HepG2 (cell line): ENCODE data around the gene ZNF697. TPM values are rescaled to one million over a fixed set of nuclear protein-coding genes. Genes with fewer than 3 reads are reported as not detected.
A peak's percentile ranks its signal among the peaks of the same experiment; 100 is the strongest.

Experiments
- ATAC-seq: fragments of 200-7000 bp; cut with Tn5 transposase; 3 replicates; pipeline ENCODE4 v1.9.1; 2020; ENCODE audit warnings: mild to moderate bottlenecking, moderate library complexity
- BruUV-seq: library from RNA; stranded (reverse); fragments of 400-500 nt; replicated peaks from 2 replicates; lab custom pipeline; 2021; lab: Mats Ljungman, UMichigan
- CTCF ChIA-PET: fragments of 300-600 bp; formaldehyde crosslinking; extraction: SDS; loops from one replicate; lab custom pipeline; 2021; ENCODE audit warnings: low total read pairs, inconsistent platforms, low intra/inter-chr PET ratio; lab: Yijun Ruan, JAX
- POLR2A ChIA-PET: fragments of 350-600 bp; sonication (Branson Sonifier 250); formaldehyde crosslinking; loops from one replicate; lab custom pipeline; 2020; ENCODE audit warnings: antibody characterized with exemption, inconsistent platforms; lab: Yijun Ruan, JAX
- DNase-seq: peaks from one replicate; pipeline ENCODE4 v3.0.0-alpha.2; 2015; ENCODE audit warnings: low spot score
- FAIRE-seq: peaks from 3 replicates; lab custom pipeline; 2011; peaks lifted over from hg19 to GRCh38; lab: Jason Lieb, UNC
- H2AFZ ChIP-seq: one replicate; pipeline ENCODE4 v1.6.1; 2011; ENCODE audit warnings: low read length, inconsistent platforms
- H3K27ac ChIP-seq: fragments of 300-600 bp; 3 replicates; pipeline ENCODE4 v1.8.0; 2011; ENCODE audit warnings: mixed run types, mild to moderate bottlenecking, mixed read lengths, low read length, inconsistent platforms; ENCODE audit not compliant: insufficient read depth; ENCODE audit errors: extremely low read length
- H3K27me3 ChIP-seq, 2 experiments: fragments of 200-600 bp in 1 of 2; 2 replicates in 1 of 2; 3 replicates in 1 of 2; pipeline versions ENCODE4 v1.6.0 to v1.8.0; 2011; ENCODE audit warnings: low read length in 2 of 2, mild to moderate bottlenecking in 2 of 2, moderate library complexity in 2 of 2, inconsistent platforms in 1 of 2; ENCODE audit not compliant: insufficient read depth in 2 of 2, control insufficient read depth in 1 of 2
- H3K36me3 ChIP-seq, 2 experiments: fragments of 200-600 bp in 1 of 2; replicated peaks in 1 of 2; 2 replicates in 1 of 2; 3 replicates in 1 of 2; pipeline versions ENCODE4 v1.5.1 to v1.8.0; 2011; ENCODE audit warnings: low read length in 2 of 2, inconsistent platforms in 1 of 2; ENCODE audit not compliant: insufficient read depth in 2 of 2, control insufficient read depth in 1 of 2
- H3K4me1 ChIP-seq: 2 replicates; pipeline ENCODE4 v1.5.1; 2012; ENCODE audit warnings: low read length, inconsistent platforms; ENCODE audit not compliant: insufficient read depth
- H3K4me2 ChIP-seq: 2 replicates; pipeline ENCODE4 v1.6.0; 2011; ENCODE audit warnings: low read depth, low read length, inconsistent platforms
- H3K4me3 ChIP-seq, 3 experiments: fragments of 200-600 bp in 1 of 3; sonication (generic), shearing (Covaris generic) in 1 of 3; replicated peaks in 1 of 3; 2 replicates each; pipeline ENCODE4 v1.5.1; 2011 to 2016; ENCODE audit warnings: low read length in 3 of 3, inconsistent platforms in 2 of 3, low read depth in 2 of 3, mild to moderate bottlenecking in 2 of 3, control low read depth in 1 of 3, mixed read lengths in 1 of 3; ENCODE audit not compliant: insufficient read depth in 1 of 3
- H3K79me2 ChIP-seq: one replicate; pipeline ENCODE4 v1.6.1; 2011; ENCODE audit warnings: low read length, inconsistent platforms; ENCODE audit not compliant: insufficient read depth
- H3K9ac ChIP-seq: 2 replicates; pipeline ENCODE4 v1.6.0; 2011; ENCODE audit warnings: mild to moderate bottlenecking, low read depth, low read length, inconsistent platforms; ENCODE audit not compliant: insufficient read depth
- H3K9me3 ChIP-seq: 2 replicates; pipeline ENCODE4 v1.5.1; 2012; ENCODE audit warnings: mild to moderate bottlenecking, low read length
- H4K20me1 ChIP-seq: 2 replicates; pipeline ENCODE4 v1.6.0; 2011; ENCODE audit warnings: inconsistent platforms, mild to moderate bottlenecking, low read length, moderate library complexity; ENCODE audit not compliant: insufficient read depth
- CBX5 ChIP-seq: sonication (generic); formaldehyde crosslinking; IDR thresholded peaks from 2 replicates; pipeline ENCODE4 v1.4.0; 2020; ENCODE audit warnings: missing genetic modification reagents, borderline replicate concordance
- GZF1 ChIP-seq: sonication (generic); formaldehyde crosslinking; IDR thresholded peaks from 2 replicates; pipeline ENCODE4 v1.5.1; 2020; ENCODE audit warnings: mild to moderate bottlenecking, missing genetic modification reagents
- HNF1B ChIP-seq: sonication (generic); formaldehyde crosslinking; IDR thresholded peaks from 2 replicates; pipeline ENCODE4 v1.5.1; 2020; ENCODE audit warnings: mild to moderate bottlenecking, moderate library complexity, missing genetic modification reagents
- KDM1A ChIP-seq: IDR thresholded peaks from 2 replicates; pipeline ENCODE4 v1.6.1; 2016; ENCODE audit warnings: missing compliant biosample characterization
- MAFG ChIP-seq: sonication (generic); formaldehyde crosslinking; IDR thresholded peaks from 2 replicates; pipeline ENCODE4 v1.5.1; 2020; ENCODE audit warnings: mild to moderate bottlenecking, missing genetic modification reagents
- MLX ChIP-seq: IDR thresholded peaks from 2 replicates; pipeline ENCODE4 v1.6.1; 2016
- PHF21A ChIP-seq: sonication (generic); formaldehyde crosslinking; IDR thresholded peaks from 2 replicates; pipeline ENCODE4 v1.5.0; 2020; ENCODE audit warnings: mild to moderate bottlenecking, missing genetic modification reagents
- REL ChIP-seq: sonication (generic); formaldehyde crosslinking; conservative IDR thresholded peaks from 2 replicates; pipeline ENCODE4 v1.8.0; 2022; ENCODE audit warnings: mild to moderate bottlenecking, missing genetic modification reagents, moderate library complexity
- THYN1 ChIP-seq: sonication (generic); formaldehyde crosslinking; IDR thresholded peaks from 2 replicates; pipeline ENCODE4 v1.8.1; 2023; ENCODE audit warnings: low read depth, mild to moderate bottlenecking, moderate library complexity, missing genetic modification reagents, borderline replicate concordance
- ZBTB49 ChIP-seq: sonication (generic); formaldehyde crosslinking; IDR thresholded peaks from 2 replicates; pipeline ENCODE4 v1.4.0; 2020; ENCODE audit warnings: missing genetic modification reagents, borderline replicate concordance
- ZMAT3 ChIP-seq: sonication (generic); formaldehyde crosslinking; conservative IDR thresholded peaks from 2 replicates; pipeline ENCODE4 v1.7.0; 2021; ENCODE audit warnings: missing genetic modification reagents
- ZNF17 ChIP-seq: sonication (generic); formaldehyde crosslinking; IDR thresholded peaks from 2 replicates; pipeline ENCODE4 v1.5.0; 2020; ENCODE audit warnings: mild to moderate bottlenecking, missing genetic modification reagents
- ZNF33B ChIP-seq: sonication (generic); formaldehyde crosslinking; IDR thresholded peaks from 2 replicates; pipeline ENCODE4 v1.5.1; 2020; ENCODE audit warnings: mild to moderate bottlenecking, missing genetic modification reagents
- ZNF362 ChIP-seq: sonication (generic); formaldehyde crosslinking; IDR thresholded peaks from 2 replicates; pipeline ENCODE4 v1.4.0; 2020; ENCODE audit warnings: missing genetic modification reagents, mild to moderate bottlenecking, borderline replicate concordance
- ZNF430 ChIP-seq: sonication (generic); formaldehyde crosslinking; IDR thresholded peaks from 2 replicates; pipeline ENCODE4 v1.9.0; 2021; ENCODE audit warnings: mild to moderate bottlenecking, missing genetic modification reagents
- ZNF772 ChIP-seq: sonication (generic); formaldehyde crosslinking; IDR thresholded peaks from 2 replicates; pipeline ENCODE4 v1.5.0; 2020; ENCODE audit warnings: mild to moderate bottlenecking, missing genetic modification reagents
- WGBS: methylation state at CpG from one replicate; pipeline ENCODE4 v1.1.6; 2017; ENCODE audit warnings: low lambda C conversion rate; 5-methylcytosine and 5-hydroxymethylcytosine counted together
- in situ Hi-C: cut with HindIII; loops from 2 replicates; pipeline ENCODE4 v1.10.0; 2017; ENCODE audit warnings: low pct_unique_long_range_greater_than_20kb; ENCODE audit not compliant: extremely low pct_ligation_motif_present
- intact Hi-C: fragments of 100-400 bp; cut with micrococcal nuclease; formaldehyde crosslinking; loops from one replicate; pipeline ENCODE4 v1.10.0; 2022; ENCODE audit not compliant: unreplicated experiment
- polyA plus RNA-seq, 8 experiments: library from polyadenylated mRNA; depleted of rRNA in 3 of 8; stranded (reverse) in 7 of 8; unstranded in 1 of 8; fragments of >200 nt; fragmentation: Illumina TruSeq in 4 of 8; extraction: Trizol in 4 of 8; gene quantifications; 2 replicates each; pipeline versions ENCODE4 v1.2.1 to v1.2.3, GENCODE V29; 2011 to 2016; ENCODE audit warnings: low read depth in 4 of 8, missing spikeins in 1 of 8, mixed read lengths in 1 of 8; ENCODE audit not compliant: insufficient read depth in 1 of 8
- total RNA-seq, 5 experiments: library from RNA; depleted of rRNA; stranded (reverse); fragments of >200 nt; fragmentation: Illumina TruSeq; extraction: Trizol; gene quantifications; 2 replicates each; pipeline ENCODE4 v1.2.3, GENCODE V29; 2016; ENCODE audit warnings: low read depth in 1 of 5

The ZNF697 gene
- total and polyA plus RNA-seq, 2 of the 13 experiments (the other 11 are each of a cell fraction or from before 2014, with no cell fraction given) = 2.3 to 7.1 TPM

DNA sequence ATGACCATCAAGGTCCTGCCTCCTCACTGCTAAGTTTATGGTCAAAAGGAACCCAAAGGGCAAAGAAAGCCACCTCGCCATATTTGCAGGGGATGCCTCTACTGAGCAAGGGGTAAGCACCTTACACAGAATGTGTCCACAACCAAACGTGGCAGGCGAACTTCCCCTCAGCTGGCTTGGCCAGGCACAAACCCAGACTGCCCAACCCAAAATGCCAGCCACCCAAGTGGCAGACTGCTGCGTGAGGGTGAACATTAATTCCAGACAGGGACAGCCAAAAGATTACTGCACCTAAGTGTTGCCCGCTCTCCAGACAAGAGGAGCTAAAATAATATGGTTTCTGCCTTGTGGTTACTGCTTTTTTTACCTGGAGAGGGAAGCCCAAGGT lies 16.0 kb downstream of the ZNF697 start:
- peak overlapping the region; percentile 85 for H3K4me2 ChIP-seq
- no peak for DNase-seq

More for the DNA sequence above, 16.0 kb downstream of the ZNF697 start:
- Histone ChIP-seq H3K4me3 (peak overlapping the region in 2 of 3 experiments; percentile 39 to 65; a peak in 5 of 6 replicates), H3K79me2 (peaks cover 55% of the 10 kb centered on the region), H3K4me1 (peaks cover 62% of the 10 kb centered on the region), H2AFZ (no peak overlapping the region), H3K27ac (peak overlapping the region; percentile 86), H4K20me1 (no peaks in the 10 kb centered on the region), H3K27me3 (no peaks in the 10 kb centered on the region), H3K36me3 (peaks cover 3 to 9% of the 10 kb centered on the region in 2 experiments; a peak in 1 of 5 replicates), H3K9me3 (no peaks in the 10 kb centered on the region), H3K9ac (peak overlapping the region; percentile 76)
- BruUV-seq = TSS peak; percentile 67
- no peak for ATAC-seq
- ChIA-PET POLR2A (interaction anchor here (0.6 to 1.8 kb wide), 6 partner anchors 10 to 93 kb away, joined by 3 to 24 read pairs (median 4); partner anchors contain the start of genes PHGDH and ZNF697), CTCF (no interaction called here)
- intact Hi-C loops = loop anchor here (5.0 kb wide), 1 partner anchor 80 kb away; the partner anchor contains the start of gene PHGDH
- TF ChIP-seq GZF1 (CRISPR knock-in tag) (no peak), KDM1A (no peak), ZNF362 (CRISPR knock-in tag) (no peak), PHF21A (CRISPR knock-in tag) (0 out of 2 replicates have a peak, but pooled peaks have one; percentile 15), ZNF430 (no peak), HNF1B (peak; percentile 4; the same call in 1 of the 2 replicates), ZBTB49 (CRISPR knock-in tag) (no peak), ZMAT3 (CRISPR knock-in tag) (no peak), THYN1 (CRISPR knock-in tag) (no peak), ZNF17 (CRISPR knock-in tag) (no peak), CBX5 (CRISPR knock-in tag) (no peak), ZNF772 (CRISPR knock-in tag) (no peak), MAFG (CRISPR knock-in tag) (no peak), REL (CRISPR knock-in tag) (0 out of 2 replicates have a peak, but pooled peaks have one; percentile 3), ZNF33B (CRISPR knock-in tag) (0 out of 2 replicates have a peak, but pooled peaks have one; percentile 35), MLX (CRISPR knock-in tag) (no peak)
- in situ Hi-C loops = no loop called here
- WGBS = 36% methylated on average over 5 of the region's 5 CpGs
- FAIRE-seq = no peak
